Panc1 (cell line): ENCODE data around the gene DLG4. TPM values are rescaled to one million over a fixed set of nuclear protein-coding genes. Genes with fewer than 3 reads are reported as not detected.
A peak's percentile ranks its signal among the peaks of the same experiment; 100 is the strongest.

Source experiments
- ATAC-seq: fragments of 200-7000 bp; cut with Tn5 transposase; 2 replicates; pipeline ENCODE4 v1.9.1; 2020; ENCODE audit warnings: mild to moderate bottlenecking, moderate library complexity
- BruUV-seq: library from RNA; stranded (reverse); fragments of 400-500 nt; replicated peaks from 2 replicates; lab custom pipeline; 2021; lab: Mats Ljungman, UMichigan
- CTCF ChIA-PET: fragments of 300-600 bp; sonication (Branson Sonifier 250); formaldehyde crosslinking; loops from one replicate; lab custom pipeline; 2022; ENCODE audit warnings: antibody characterized with exemption; lab: Charles Lee
- POLR2A ChIA-PET: fragments of 300-600 bp; sonication (Branson Sonifier 250); formaldehyde crosslinking; loops from one replicate; lab custom pipeline; 2022; ENCODE audit warnings: antibody characterized with exemption; lab: Charles Lee
- DNase-seq: peaks from one replicate; pipeline ENCODE4 v3.0.0-alpha.2; 2010; ENCODE audit warnings: low read depth, low spot score
- H3K27ac ChIP-seq: 2 replicates; pipeline ENCODE4 v1.5.1; 2011; ENCODE audit warnings: mild to moderate bottlenecking, low read length, inconsistent platforms
- H3K27me3 ChIP-seq: fragments of 200-500 bp; sonication (Bioruptor generic); 2 replicates; pipeline ENCODE4 v1.6.0; 2014; ENCODE audit warnings: low read length, inconsistent platforms; ENCODE audit not compliant: control insufficient read depth, insufficient read depth
- H3K36me3 ChIP-seq: fragments of 200-500 bp; sonication (Bioruptor generic); 2 replicates; pipeline ENCODE4 v1.5.1; 2014; ENCODE audit warnings: inconsistent platforms, mild to moderate bottlenecking, low read length, moderate library complexity; ENCODE audit not compliant: control insufficient read depth, insufficient read depth
- H3K4me1 ChIP-seq: 2 replicates; pipeline ENCODE4 v1.5.1; 2011; ENCODE audit warnings: inconsistent platforms, mild to moderate bottlenecking, low read length, moderate library complexity; ENCODE audit not compliant: control insufficient read depth, insufficient read depth
- H3K4me3 ChIP-seq, 2 experiments: 2 replicates each; pipeline ENCODE4 v1.5.1; 2011 to 2012; ENCODE audit warnings: low read depth in 2 of 2, low read length in 2 of 2, mild to moderate bottlenecking in 2 of 2, inconsistent platforms in 1 of 2, moderate library complexity in 1 of 2
- H3K9me3 ChIP-seq: fragments of 200-500 bp; sonication (Bioruptor generic); 2 replicates; pipeline ENCODE4 v1.5.1; 2014; ENCODE audit warnings: low read depth, mild to moderate bottlenecking, inconsistent platforms, low read length, moderate library complexity; ENCODE audit not compliant: control insufficient read depth, insufficient read depth
- POLR2AphosphoS5 ChIP-seq: IDR thresholded peaks from 2 replicates; pipeline ENCODE4 v1.6.1; 2012; ENCODE audit warnings: mild to moderate bottlenecking, low read depth, low read length, moderate library complexity
- SIN3A ChIP-seq: IDR thresholded peaks from 2 replicates; pipeline ENCODE4 v1.6.1; 2012; ENCODE audit warnings: low read depth, mild to moderate bottlenecking, low read length, moderate library complexity, borderline replicate concordance; ENCODE audit not compliant: insufficient read depth
- TCF7L2 ChIP-seq: IDR thresholded peaks from 2 replicates; pipeline ENCODE4 v1.6.1; 2011; ENCODE audit warnings: mild to moderate bottlenecking, low read depth, low read length, inconsistent platforms
- in situ Hi-C: cut with HindIII; loops from 2 replicates; pipeline ENCODE4 v1.10.0; 2016; ENCODE audit warnings: low sequenced_read_pairs, low pct_unique_long_range_greater_than_20kb
- intact Hi-C: fragments of 100-400 bp; cut with micrococcal nuclease; formaldehyde crosslinking; loops from one replicate; pipeline ENCODE4 v1.10.0; 2022; ENCODE audit not compliant: unreplicated experiment
- total RNA-seq: library from RNA; stranded (reverse); gene quantifications from one replicate; pipeline ENCODE4 v1.2.1, GENCODE V29; 2021; ENCODE audit not compliant: unreplicated experiment
- TF ChIP-seq, protein P1 (sequence below), 2 experiments: IDR thresholded peaks; 2 replicates each; pipeline ENCODE4 v1.6.1; 2011 to 2012; ENCODE audit warnings: low read depth in 2 of 2, control low read depth in 1 of 2, low read length in 1 of 2, mild to moderate bottlenecking in 1 of 2, moderate library complexity in 1 of 2; ENCODE audit not compliant: insufficient read depth in 1 of 2
- TF ChIP-seq, protein P2 (sequence below): fragments of 450-650 bp; IDR thresholded peaks from 2 replicates; pipeline ENCODE4 v1.5.1; 2017; ENCODE audit warnings: mild to moderate bottlenecking

Gene DLG4
- total RNA-seq, 1 experiment from 2014 or later = 32.4 TPM

DNA sequence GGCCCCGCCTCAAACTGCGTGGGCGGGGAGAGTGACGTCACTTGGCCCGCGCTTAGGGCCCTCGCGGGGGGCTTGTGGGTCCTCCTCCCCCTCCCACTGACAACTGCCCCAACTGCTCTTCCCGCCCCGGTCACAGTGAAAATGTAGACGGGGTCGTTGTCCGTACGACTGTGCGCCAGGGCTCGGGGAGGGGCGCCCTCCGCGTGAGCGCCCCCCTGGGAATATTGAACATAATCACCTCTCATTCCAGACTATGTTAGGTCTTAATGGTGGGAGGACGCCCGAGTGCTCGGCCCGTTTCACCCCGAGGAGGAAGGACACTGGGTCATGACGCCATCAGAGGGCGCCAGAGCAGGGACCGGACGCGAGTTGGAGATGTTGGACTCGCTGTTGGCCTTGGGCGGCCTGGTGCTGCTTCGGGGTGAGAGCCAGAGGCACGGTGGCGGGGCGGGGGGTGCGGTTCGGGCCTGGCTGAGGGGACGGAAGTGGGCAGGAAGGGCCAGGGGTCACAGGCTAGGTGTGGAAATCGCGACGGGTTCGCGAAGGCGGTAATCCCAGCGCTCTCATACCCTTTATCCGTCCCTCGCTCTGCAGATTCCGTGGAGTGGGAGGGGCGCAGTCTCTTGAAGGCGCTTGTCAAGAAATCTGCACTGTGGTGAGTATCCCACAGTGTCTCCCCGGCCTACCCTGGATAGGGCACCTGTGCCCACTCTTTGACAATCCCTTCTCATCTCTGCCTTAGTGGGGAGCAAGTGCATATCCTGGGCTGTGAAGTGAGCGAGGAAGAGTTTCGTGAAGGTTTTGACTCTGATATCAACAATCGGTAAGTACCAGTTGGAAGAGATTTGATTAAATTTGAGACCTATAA is 32.8 kb upstream of the DLG4 start, which contains the start of gene ELP5:
Gene ELP5 (plus strand): TSS at position 40 of the 868 bp plus-strand sequence. CDS start 336 bp downstream, at position 376.
- H3K36me3 ChIP-seq = peaks cover 6% of the 10 kb centered on the region
- peak within 1 kb of the TSS; percentile 92 for H3K27ac ChIP-seq
- H3K9me3 ChIP-seq = no peaks in the 10 kb centered on the region
- DNase-seq (no peak), ATAC-seq (peak; percentile 80)
- in situ Hi-C loops = no loop called here
- H3K27me3 ChIP-seq = no peaks in the 10 kb centered on the region
- intact Hi-C loops = no loop called here
- ChIA-PET CTCF (no interaction called here), POLR2A (no interaction called here)
- peak within 1 kb of the TSS; percentile 72 to 80 for H3K4me3 ChIP-seq
- H3K4me1 ChIP-seq = peaks cover 16% of the 10 kb centered on the region
- no TSS peak for BruUV-seq
- TF ChIP-seq, protein P1, sequence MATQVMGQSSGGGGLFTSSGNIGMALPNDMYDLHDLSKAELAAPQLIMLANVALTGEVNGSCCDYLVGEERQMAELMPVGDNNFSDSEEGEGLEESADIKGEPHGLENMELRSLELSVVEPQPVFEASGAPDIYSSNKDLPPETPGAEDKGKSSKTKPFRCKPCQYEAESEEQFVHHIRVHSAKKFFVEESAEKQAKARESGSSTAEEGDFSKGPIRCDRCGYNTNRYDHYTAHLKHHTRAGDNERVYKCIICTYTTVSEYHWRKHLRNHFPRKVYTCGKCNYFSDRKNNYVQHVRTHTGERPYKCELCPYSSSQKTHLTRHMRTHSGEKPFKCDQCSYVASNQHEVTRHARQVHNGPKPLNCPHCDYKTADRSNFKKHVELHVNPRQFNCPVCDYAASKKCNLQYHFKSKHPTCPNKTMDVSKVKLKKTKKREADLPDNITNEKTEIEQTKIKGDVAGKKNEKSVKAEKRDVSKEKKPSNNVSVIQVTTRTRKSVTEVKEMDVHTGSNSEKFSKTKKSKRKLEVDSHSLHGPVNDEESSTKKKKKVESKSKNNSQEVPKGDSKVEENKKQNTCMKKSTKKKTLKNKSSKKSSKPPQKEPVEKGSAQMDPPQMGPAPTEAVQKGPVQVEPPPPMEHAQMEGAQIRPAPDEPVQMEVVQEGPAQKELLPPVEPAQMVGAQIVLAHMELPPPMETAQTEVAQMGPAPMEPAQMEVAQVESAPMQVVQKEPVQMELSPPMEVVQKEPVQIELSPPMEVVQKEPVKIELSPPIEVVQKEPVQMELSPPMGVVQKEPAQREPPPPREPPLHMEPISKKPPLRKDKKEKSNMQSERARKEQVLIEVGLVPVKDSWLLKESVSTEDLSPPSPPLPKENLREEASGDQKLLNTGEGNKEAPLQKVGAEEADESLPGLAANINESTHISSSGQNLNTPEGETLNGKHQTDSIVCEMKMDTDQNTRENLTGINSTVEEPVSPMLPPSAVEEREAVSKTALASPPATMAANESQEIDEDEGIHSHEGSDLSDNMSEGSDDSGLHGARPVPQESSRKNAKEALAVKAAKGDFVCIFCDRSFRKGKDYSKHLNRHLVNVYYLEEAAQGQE (IDR thresholded peaks at IDR 0.05; ENCODE audit: insufficient read depth in 1 of 2, low read depth in 2 of 2, low read length in 1 of 2) = 0 out of 4 replicates have a peak, but pooled peaks of 1 of the 2 experiments have one; percentile 26
- TF ChIP-seq POLR2AphosphoS5 = no peak
- no peak for TF ChIP-seq TCF7L2
- no peak; the same call in 1 of the 2 replicates for TF ChIP-seq SIN3A
- TF ChIP-seq, protein P2, sequence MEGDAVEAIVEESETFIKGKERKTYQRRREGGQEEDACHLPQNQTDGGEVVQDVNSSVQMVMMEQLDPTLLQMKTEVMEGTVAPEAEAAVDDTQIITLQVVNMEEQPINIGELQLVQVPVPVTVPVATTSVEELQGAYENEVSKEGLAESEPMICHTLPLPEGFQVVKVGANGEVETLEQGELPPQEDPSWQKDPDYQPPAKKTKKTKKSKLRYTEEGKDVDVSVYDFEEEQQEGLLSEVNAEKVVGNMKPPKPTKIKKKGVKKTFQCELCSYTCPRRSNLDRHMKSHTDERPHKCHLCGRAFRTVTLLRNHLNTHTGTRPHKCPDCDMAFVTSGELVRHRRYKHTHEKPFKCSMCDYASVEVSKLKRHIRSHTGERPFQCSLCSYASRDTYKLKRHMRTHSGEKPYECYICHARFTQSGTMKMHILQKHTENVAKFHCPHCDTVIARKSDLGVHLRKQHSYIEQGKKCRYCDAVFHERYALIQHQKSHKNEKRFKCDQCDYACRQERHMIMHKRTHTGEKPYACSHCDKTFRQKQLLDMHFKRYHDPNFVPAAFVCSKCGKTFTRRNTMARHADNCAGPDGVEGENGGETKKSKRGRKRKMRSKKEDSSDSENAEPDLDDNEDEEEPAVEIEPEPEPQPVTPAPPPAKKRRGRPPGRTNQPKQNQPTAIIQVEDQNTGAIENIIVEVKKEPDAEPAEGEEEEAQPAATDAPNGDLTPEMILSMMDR = peak; percentile 65; the same call in 1 of the 2 replicates

DNA sequence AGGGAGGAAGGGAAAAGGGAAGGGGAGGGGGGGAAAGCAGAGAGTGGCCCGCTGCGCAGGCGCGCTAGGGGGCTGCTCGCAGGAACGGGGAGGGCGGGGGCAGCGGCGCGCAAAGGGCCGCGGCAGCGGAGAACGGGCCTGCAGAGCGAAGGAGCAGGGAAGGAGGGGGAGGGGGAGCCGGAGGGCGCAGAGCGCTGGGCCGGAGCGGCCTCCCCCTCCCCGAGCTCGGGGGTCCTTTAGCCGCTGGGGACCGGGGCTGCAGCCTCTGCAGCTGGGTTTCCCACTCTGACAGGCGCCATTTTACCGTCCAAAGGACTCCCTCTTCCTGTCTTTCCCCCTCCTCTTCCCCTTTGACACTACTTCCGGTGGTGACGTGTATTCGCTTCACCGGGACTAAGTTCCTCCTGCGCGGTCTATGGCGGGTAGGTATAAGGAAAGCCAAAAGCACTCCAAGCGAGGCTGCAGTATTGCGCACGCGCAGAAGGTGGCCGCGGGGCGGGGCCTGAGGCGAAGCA is 32.1 kb upstream of the DLG4 start, which contains the start of gene CTDNEP1:
Gene CTDNEP1 (minus strand): TSS at position 74 of the 515 bp plus-strand sequence. CDS start 438 bp downstream, outside the sequence.
- ATAC-seq (peak; percentile 98), DNase-seq (peak; percentile 97)
- CTCF ChIA-PET = no interaction called here
- peak within 1 kb of the TSS; percentile 72 to 80 for H3K4me3 ChIP-seq
- H3K9me3 ChIP-seq = no peaks in the 10 kb centered on the region
- peak within 1 kb of the TSS; percentile 92 for H3K27ac ChIP-seq
- H3K36me3 ChIP-seq = peaks cover 7% of the 10 kb centered on the region
- TF ChIP-seq POLR2AphosphoS5 (no peak), TCF7L2 (no peak), SIN3A (0 out of 2 replicates have a peak, but pooled peaks have one; percentile 16)
- H3K4me1 ChIP-seq = peaks cover 16% of the 10 kb centered on the region
- no TSS peak for BruUV-seq
- intact Hi-C loops (no loop called here), in situ Hi-C loops (no loop called here)
- no peaks in the 10 kb centered on the region for H3K27me3 ChIP-seq
- POLR2A ChIA-PET = no interaction called here
